ENCODE measurements around the gene NFASC.

- no peak for TF ChIP-seq CTCF (conservative IDR thresholded peaks at IDR 0.05; ENCODE audit: low read length)
- TF ChIP-seq EZH2phosphoT487 (IDR thresholded peaks at IDR 0.05; ENCODE audit: borderline replicate concordance, low read depth, low read length) = no peak
Observed at GRCh38 chr1:204935155-204935554, 64.5 kb downstream of the NFASC start.
